Smooth muscle cell (in vitro differentiated cells): Measurements from ENCODE around the gene PINLYP. TPM values are rescaled to one million over a fixed set of nuclear protein-coding genes. Genes with fewer than 3 reads are reported as not detected.

Experiments used
- DNase-seq: peaks from one replicate; lab custom pipeline; 2025; ENCODE audit not compliant: unreplicated experiment; lab: John Stamatoyannopoulos, UW
- H2AFZ ChIP-seq: fragments of 200-600 bp; sonication (generic); 2 replicates; pipeline ENCODE4 v1.6.0; 2016; ENCODE audit warnings: antibody characterized with exemption, low read depth, mild to moderate bottlenecking
- H3F3A ChIP-seq: fragments of 200-600 bp; sonication (generic); 2 replicates; pipeline ENCODE4 v1.6.0; 2017; ENCODE audit warnings: antibody characterized with exemption, low read depth
- H3K27ac ChIP-seq: fragments of 200-600 bp; sonication (generic); 2 replicates; pipeline ENCODE4 v1.5.1; 2016; ENCODE audit warnings: low read depth, mild to moderate bottlenecking
- H3K27me3 ChIP-seq: fragments of 200-600 bp; sonication (generic); 2 replicates; pipeline ENCODE4 v1.6.1; 2016; ENCODE audit warnings: low read depth, mild to moderate bottlenecking
- H3K36me3 ChIP-seq: fragments of 200-600 bp; sonication (generic); 2 replicates; pipeline ENCODE4 v1.5.1; 2016; ENCODE audit warnings: low read depth
- H3K4me1 ChIP-seq: fragments of 200-600 bp; sonication (generic); 2 replicates; pipeline ENCODE4 v1.5.1; 2016; ENCODE audit warnings: low read depth
- H3K4me2 ChIP-seq: fragments of 200-600 bp; sonication (generic); 2 replicates; pipeline ENCODE4 v1.6.0; 2016; ENCODE audit warnings: mild to moderate bottlenecking
- H3K4me3 ChIP-seq: fragments of 200-600 bp; sonication (generic); 2 replicates; pipeline ENCODE4 v1.5.1; 2016; ENCODE audit warnings: mild to moderate bottlenecking
- H3K79me2 ChIP-seq: fragments of 200-600 bp; sonication (generic); 2 replicates; pipeline ENCODE4 v1.6.0; 2016; ENCODE audit warnings: low read depth, mild to moderate bottlenecking
- H3K9ac ChIP-seq: fragments of 200-600 bp; sonication (generic); 2 replicates; pipeline ENCODE4 v1.6.0; 2016; ENCODE audit warnings: low read depth
- H3K9me3 ChIP-seq: fragments of 200-600 bp; sonication (generic); replicated peaks from 2 replicates; pipeline ENCODE4 v1.5.1; 2016; ENCODE audit warnings: low read depth
- H4K20me1 ChIP-seq: fragments of 200-600 bp; sonication (generic); 2 replicates; pipeline ENCODE4 v1.6.0; 2016; ENCODE audit warnings: low read depth
- CTCF ChIP-seq: fragments of 200-600 bp; sonication (generic); IDR thresholded peaks from 2 replicates; pipeline ENCODE4 v1.5.1; 2017; ENCODE audit warnings: borderline replicate concordance, mild to moderate bottlenecking, antibody characterized with exemption; ENCODE audit not compliant: insufficient read depth, poor library complexity, severe bottlenecking
- WGBS: methylation state at CpG from one replicate; pipeline ENCODE4 v1.1.7; 2016; ENCODE audit warnings: low lambda C conversion rate; 5-methylcytosine and 5-hydroxymethylcytosine counted together
- polyA plus RNA-seq: library from polyadenylated mRNA; unstranded; fragments of >200 nt; fragmentation: Nextera tagmentation; extraction: Ambion mirVana; gene quantifications from 2 replicates; pipeline ENCODE4 v1.2.1, GENCODE V29; 2016
- total RNA-seq: library from RNA; depleted of rRNA; stranded (reverse); fragments of >200 nt; gene quantifications from 2 replicates; pipeline ENCODE4 v1.2.3, GENCODE V29; 2014

PINLYP gene
- total and polyA plus RNA-seq, 2 experiments from 2014 or later = 1.7 to 2.2 TPM

- Histone ChIP-seq H3K79me2 (no peaks in the 10 kb centered on the region), H3K4me2 (no peak overlapping the region), H3K4me3 (no peak overlapping the region), H3K27me3 (no peaks in the 10 kb centered on the region), H3K9ac (no peak overlapping the region), H4K20me1 (no peaks in the 10 kb centered on the region), H2AFZ (no peak overlapping the region), H3K36me3 (no peaks in the 10 kb centered on the region), H3F3A (no peaks in the 10 kb centered on the region), H3K9me3 (no peaks in the 10 kb centered on the region), H3K4me1 (no peaks in the 10 kb centered on the region), H3K27ac (no peak overlapping the region)
- 96% methylated on average over 12 of the region's 12 CpGs for WGBS
- no peak for TF ChIP-seq CTCF
- DNase-seq = no peak
Measured at GRCh38 chr19:43561139-43561970, 14.2 kb upstream of the PINLYP start.

- Histone ChIP-seq H3K4me1 (no peaks in the 10 kb centered on the region), H3K36me3 (no peaks in the 10 kb centered on the region), H3K27me3 (no peaks in the 10 kb centered on the region), H3K27ac (no peak overlapping the region), H3K4me3 (no peak overlapping the region), H3F3A (no peaks in the 10 kb centered on the region), H3K4me2 (no peak overlapping the region), H4K20me1 (no peaks in the 10 kb centered on the region), H3K9me3 (no peaks in the 10 kb centered on the region), H3K9ac (no peak overlapping the region), H3K79me2 (no peaks in the 10 kb centered on the region), H2AFZ (no peak overlapping the region)
- 96% methylated on average over 6 of the region's 6 CpGs for WGBS
- DNase-seq = no peak
- TF ChIP-seq CTCF = no peak
Measured at GRCh38 chr19:43562226-43562697, 13.3 kb upstream of the PINLYP start.

GRCh38 chr19:43562698-43563241 lies 12.8 kb upstream of the PINLYP start:
- no peak overlapping the region for H3K27ac ChIP-seq
- H3K4me2 ChIP-seq = no peak overlapping the region
- H3K4me3 ChIP-seq = no peak overlapping the region

More at GRCh38 chr19:43562698-43563241, 12.8 kb upstream of the PINLYP start:
- Histone ChIP-seq H3K9ac (no peak overlapping the region), H3F3A (no peaks in the 10 kb centered on the region), H3K9me3 (no peaks in the 10 kb centered on the region), H3K4me1 (no peaks in the 10 kb centered on the region), H3K79me2 (no peaks in the 10 kb centered on the region), H2AFZ (no peak overlapping the region), H3K36me3 (no peaks in the 10 kb centered on the region), H3K27me3 (no peaks in the 10 kb centered on the region), H4K20me1 (no peaks in the 10 kb centered on the region)
- no peak for DNase-seq
- TF ChIP-seq CTCF = no peak
- 74% methylated on average over 14 of the region's 14 CpGs for WGBS
